Astrocyte (in vitro differentiated cells and primary cell): ENCODE measurements around the gene PDE5A.

Source experiments
- EZH2 ChIP-seq: IDR thresholded peaks from 2 replicates; pipeline ENCODE4 v1.6.1; 2012; ENCODE audit warnings: mild to moderate bottlenecking, low read length, inconsistent platforms; ENCODE audit not compliant: insufficient read depth
- TF ChIP-seq, protein P1 (sequence below): IDR thresholded peaks from 2 replicates; pipeline ENCODE4 v1.5.1; 2011; ENCODE audit warnings: low read depth, mild to moderate bottlenecking, inconsistent platforms, low read length, moderate library complexity; ENCODE audit not compliant: insufficient read depth

DNA sequence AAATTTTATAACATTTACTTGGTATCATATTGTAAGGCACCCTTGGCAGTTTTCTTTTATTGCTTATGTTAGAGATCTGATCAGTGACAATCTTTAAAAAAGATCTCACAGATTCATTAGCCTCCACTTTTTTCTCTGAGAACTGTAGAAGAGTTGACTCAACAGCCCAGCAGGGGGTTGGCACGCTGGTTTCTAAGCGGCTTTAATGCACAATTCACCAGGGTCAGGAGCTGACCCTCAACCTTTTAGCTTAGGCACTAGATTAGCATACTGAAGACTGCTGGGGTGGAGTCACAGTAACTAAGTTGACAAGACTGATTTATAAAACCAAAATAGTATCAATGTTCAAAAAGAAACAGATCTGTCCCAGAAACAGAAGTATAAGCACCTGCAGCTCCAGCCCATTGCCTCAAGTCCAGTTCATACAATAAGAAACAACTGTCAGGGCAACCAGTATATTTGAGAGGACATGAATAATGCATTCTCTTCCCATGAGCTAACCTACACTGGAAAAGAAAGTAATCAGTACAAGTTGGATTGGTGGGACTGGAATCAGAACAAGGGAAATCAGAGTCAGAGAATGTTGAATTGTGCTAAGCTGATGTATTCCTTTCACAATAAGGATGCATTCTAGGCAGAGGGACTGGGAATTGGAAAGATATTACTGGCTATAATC, 77.6 kb downstream of the PDE5A start:
- TF ChIP-seq, protein P1, sequence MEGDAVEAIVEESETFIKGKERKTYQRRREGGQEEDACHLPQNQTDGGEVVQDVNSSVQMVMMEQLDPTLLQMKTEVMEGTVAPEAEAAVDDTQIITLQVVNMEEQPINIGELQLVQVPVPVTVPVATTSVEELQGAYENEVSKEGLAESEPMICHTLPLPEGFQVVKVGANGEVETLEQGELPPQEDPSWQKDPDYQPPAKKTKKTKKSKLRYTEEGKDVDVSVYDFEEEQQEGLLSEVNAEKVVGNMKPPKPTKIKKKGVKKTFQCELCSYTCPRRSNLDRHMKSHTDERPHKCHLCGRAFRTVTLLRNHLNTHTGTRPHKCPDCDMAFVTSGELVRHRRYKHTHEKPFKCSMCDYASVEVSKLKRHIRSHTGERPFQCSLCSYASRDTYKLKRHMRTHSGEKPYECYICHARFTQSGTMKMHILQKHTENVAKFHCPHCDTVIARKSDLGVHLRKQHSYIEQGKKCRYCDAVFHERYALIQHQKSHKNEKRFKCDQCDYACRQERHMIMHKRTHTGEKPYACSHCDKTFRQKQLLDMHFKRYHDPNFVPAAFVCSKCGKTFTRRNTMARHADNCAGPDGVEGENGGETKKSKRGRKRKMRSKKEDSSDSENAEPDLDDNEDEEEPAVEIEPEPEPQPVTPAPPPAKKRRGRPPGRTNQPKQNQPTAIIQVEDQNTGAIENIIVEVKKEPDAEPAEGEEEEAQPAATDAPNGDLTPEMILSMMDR, result no peak
- no peak for TF ChIP-seq EZH2
